Vagina (tissue), 2 donors: ENCODE data around the gene LRRC7. TPM values are rescaled to one million over a fixed set of nuclear protein-coding genes. Genes with fewer than 3 reads are reported as not detected.

Experiments
- DNase-seq, 2 donors: peaks; one replicate each; pipeline ENCODE4 v3.0.0-alpha.2; 2017; ENCODE audit errors: extremely low spot score in 2 of 2
- H3K27ac ChIP-seq: fragments of 200-600 bp; sonication (generic); one replicate; pipeline ENCODE4 v1.5.1; 2019
- H3K27me3 ChIP-seq: fragments of 200-600 bp; sonication (generic); one replicate; pipeline ENCODE4 v1.5.1; 2019
- H3K36me3 ChIP-seq, 2 donors: fragments of 200-600 bp; sonication (generic); one replicate each; pipeline ENCODE4 v1.5.1; 2017 to 2019
- H3K4me1 ChIP-seq: fragments of 200-600 bp; sonication (generic); one replicate; pipeline ENCODE4 v1.5.1; 2019
- H3K4me3 ChIP-seq, 2 donors: fragments of 200-600 bp; sonication (generic); 1 replicate in 1 of 2; 2 replicates in 1 of 2; pipeline ENCODE4 v1.5.1; 2016 to 2019
- H3K9me3 ChIP-seq: fragments of 200-600 bp; sonication (generic); one replicate; pipeline ENCODE4 v1.5.1; 2019
- POLR2A ChIP-seq, 2 donors: fragments of 450-650 bp; IDR thresholded peaks; one replicate each; pipeline ENCODE4 v1.6.1; 2017; ENCODE audit warnings: antibody characterized with exemption in 2 of 2, mild to moderate bottlenecking in 2 of 2, moderate library complexity in 2 of 2
- POLR2AphosphoS5 ChIP-seq, 2 donors: sonication (generic); formaldehyde crosslinking; IDR thresholded peaks; one replicate each; pipeline ENCODE4 v1.9.0; 2017; ENCODE audit warnings: antibody characterized with exemption in 2 of 2, mild to moderate bottlenecking in 2 of 2, low read depth in 1 of 2; ENCODE audit not compliant: insufficient read depth in 1 of 2
- intact Hi-C: fragments of 100-400 bp; cut with DNase I; formaldehyde crosslinking; loops from one replicate; pipeline ENCODE4 v1.15.1; 2023
- total RNA-seq: library from RNA; depleted of rRNA; stranded (reverse); fragments of >200 nt; gene quantifications from one replicate; pipeline ENCODE4 v1.2.3, GENCODE V29; 2016
- TF ChIP-seq, protein P1 (sequence below), 3 experiments: fragments of 450-650 bp in 2 of 3; fragments of 200-600 bp in 1 of 3; sonication (generic) in 1 of 3; IDR thresholded peaks; one replicate each; pipeline ENCODE4 v1.5.1; 2017 to 2019; ENCODE audit warnings: antibody characterized with exemption in 3 of 3, mild to moderate bottlenecking in 2 of 3, moderate library complexity in 2 of 3

The LRRC7 gene
- total RNA-seq, 1 donor from 2014 or later, result not detected

DNA sequence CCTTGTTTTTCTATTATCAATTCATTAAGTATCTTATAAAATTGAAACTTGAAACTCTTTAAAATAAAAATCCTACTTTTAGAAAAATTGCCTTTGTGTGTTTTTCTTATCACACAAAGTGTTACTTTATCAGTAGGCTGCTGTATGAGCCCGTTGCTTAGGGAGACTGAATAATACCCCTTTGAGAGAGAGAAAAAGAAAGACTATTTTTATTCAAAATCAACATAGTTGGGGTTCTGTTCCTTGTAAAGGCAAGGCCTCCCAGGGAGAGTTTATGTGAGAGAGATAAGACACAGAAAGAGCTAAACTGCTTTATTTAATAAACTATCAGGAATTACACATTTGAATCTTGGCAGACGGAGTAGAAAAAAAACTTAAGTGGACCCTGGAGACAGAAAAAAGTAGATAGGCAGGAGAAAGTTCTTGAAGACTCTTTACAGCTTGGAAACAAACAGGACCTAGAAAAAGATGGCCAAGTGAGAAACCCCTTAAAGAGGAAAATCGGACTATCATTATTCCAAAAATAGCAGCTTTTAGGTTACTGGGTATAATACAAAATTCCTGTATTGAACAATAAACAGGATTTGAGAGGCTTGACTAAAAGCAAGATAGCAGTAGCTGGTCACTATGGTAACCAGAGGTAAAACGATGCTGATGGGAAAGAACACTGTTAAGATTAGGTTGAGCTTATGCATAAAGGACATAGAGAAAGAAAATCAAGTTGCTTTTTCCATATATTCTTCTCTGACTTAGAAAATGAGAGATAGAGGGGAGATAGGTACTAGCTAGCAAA, 170.9 kb downstream of the LRRC7 start:
- H3K27me3 ChIP-seq, result no peaks in the 10 kb centered on the region
- H3K27ac ChIP-seq, result no peak overlapping the region
- H3K36me3 ChIP-seq, result no peaks in the 10 kb centered on the region
- no peak overlapping the region for H3K4me3 ChIP-seq
- H3K9me3 ChIP-seq, result no peaks in the 10 kb centered on the region
- no peak for DNase-seq
- intact Hi-C loops, result no loop called here
- TF ChIP-seq, protein P1, sequence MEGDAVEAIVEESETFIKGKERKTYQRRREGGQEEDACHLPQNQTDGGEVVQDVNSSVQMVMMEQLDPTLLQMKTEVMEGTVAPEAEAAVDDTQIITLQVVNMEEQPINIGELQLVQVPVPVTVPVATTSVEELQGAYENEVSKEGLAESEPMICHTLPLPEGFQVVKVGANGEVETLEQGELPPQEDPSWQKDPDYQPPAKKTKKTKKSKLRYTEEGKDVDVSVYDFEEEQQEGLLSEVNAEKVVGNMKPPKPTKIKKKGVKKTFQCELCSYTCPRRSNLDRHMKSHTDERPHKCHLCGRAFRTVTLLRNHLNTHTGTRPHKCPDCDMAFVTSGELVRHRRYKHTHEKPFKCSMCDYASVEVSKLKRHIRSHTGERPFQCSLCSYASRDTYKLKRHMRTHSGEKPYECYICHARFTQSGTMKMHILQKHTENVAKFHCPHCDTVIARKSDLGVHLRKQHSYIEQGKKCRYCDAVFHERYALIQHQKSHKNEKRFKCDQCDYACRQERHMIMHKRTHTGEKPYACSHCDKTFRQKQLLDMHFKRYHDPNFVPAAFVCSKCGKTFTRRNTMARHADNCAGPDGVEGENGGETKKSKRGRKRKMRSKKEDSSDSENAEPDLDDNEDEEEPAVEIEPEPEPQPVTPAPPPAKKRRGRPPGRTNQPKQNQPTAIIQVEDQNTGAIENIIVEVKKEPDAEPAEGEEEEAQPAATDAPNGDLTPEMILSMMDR (IDR thresholded peaks at IDR 0.05), result no peak
- no peak for TF ChIP-seq POLR2A (IDR thresholded peaks at IDR 0.05)
- no peak for TF ChIP-seq POLR2AphosphoS5 (IDR thresholded peaks at IDR 0.05; ENCODE audit: insufficient read depth in 1 of 2, low read depth in 1 of 2)
- no peaks in the 10 kb centered on the region for H3K4me1 ChIP-seq

DNA sequence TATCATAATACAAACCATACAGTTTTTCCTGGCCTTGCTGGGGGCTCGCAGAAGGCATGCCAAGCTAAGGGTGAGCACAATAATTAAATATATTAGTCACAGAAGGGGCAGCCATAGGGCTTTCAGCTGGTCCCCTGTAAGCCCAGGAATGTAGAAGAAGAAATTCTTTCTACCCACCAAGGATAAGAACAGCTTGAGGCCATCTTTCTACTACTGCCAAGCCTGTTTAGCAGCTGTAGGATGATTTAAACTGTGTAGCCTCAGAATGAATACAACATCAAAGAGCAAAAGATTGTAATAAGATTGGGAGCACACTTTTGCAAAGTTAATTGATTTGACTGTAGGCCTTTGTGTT, 171.5 kb downstream of the LRRC7 start:
- Histone ChIP-seq H3K27ac (no peak overlapping the region), H3K9me3 (no peaks in the 10 kb centered on the region), H3K27me3 (no peaks in the 10 kb centered on the region), H3K36me3 (no peaks in the 10 kb centered on the region), H3K4me1 (no peaks in the 10 kb centered on the region), H3K4me3 (no peak overlapping the region)
- DNase-seq, result no peak
- no peak for TF ChIP-seq POLR2A (IDR thresholded peaks at IDR 0.05)
- TF ChIP-seq, protein P1 (IDR thresholded peaks at IDR 0.05), result no peak
- TF ChIP-seq POLR2AphosphoS5 (IDR thresholded peaks at IDR 0.05; ENCODE audit: insufficient read depth in 1 of 2, low read depth in 1 of 2), result no peak
- intact Hi-C loops, result no loop called here

DNA sequence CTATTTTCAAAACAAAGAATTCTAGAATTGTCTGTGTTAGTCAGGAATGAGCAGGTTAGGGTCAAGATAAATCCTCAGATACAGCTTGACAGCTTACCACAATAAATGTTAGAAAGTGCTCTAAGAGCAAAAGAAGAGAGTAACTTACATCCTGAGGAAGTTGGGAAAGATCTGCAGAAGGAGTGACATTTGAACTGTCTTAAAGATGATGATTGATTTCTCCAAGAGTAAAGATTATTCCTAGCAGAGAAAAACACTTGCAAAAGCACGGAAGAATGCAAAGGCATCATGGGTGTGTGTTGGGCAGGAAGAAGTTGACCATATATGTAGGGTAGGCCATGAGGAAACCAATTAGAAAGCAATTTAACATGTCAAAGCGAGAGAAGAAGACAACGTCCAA, 175.4 kb downstream of the LRRC7 start:
- no peak overlapping the region for H3K27ac ChIP-seq
- intact Hi-C loops, result no loop called here
- H3K27me3 ChIP-seq, result no peaks in the 10 kb centered on the region

GRCh38 chr1:69744381-69744780, 176.7 kb downstream of the LRRC7 start:
- Histone ChIP-seq H3K36me3 (no peaks in the 10 kb centered on the region), H3K27me3 (no peaks in the 10 kb centered on the region), H3K27ac (no peak overlapping the region), H3K4me3 (no peak overlapping the region), H3K4me1 (no peaks in the 10 kb centered on the region), H3K9me3 (no peaks in the 10 kb centered on the region)
- DNase-seq, result no peak
- TF ChIP-seq POLR2A (IDR thresholded peaks at IDR 0.05) (no peak), POLR2AphosphoS5 (IDR thresholded peaks at IDR 0.05; ENCODE audit: insufficient read depth in 1 of 2, low read depth in 1 of 2) (no peak)
- TF ChIP-seq, protein P1 (IDR thresholded peaks at IDR 0.05), result no peak
- intact Hi-C loops, result no loop called here

More for the DNA sequence above, 175.4 kb downstream of the LRRC7 start:
- no peaks in the 10 kb centered on the region for H3K9me3 ChIP-seq
- DNase-seq, result no peak
- H3K36me3 ChIP-seq, result no peaks in the 10 kb centered on the region
- no peaks in the 10 kb centered on the region for H3K4me1 ChIP-seq
- TF ChIP-seq, protein P1 (IDR thresholded peaks at IDR 0.05), result no peak
- TF ChIP-seq POLR2AphosphoS5 (IDR thresholded peaks at IDR 0.05; ENCODE audit: insufficient read depth in 1 of 2, low read depth in 1 of 2) (no peak), POLR2A (IDR thresholded peaks at IDR 0.05) (no peak)
- H3K4me3 ChIP-seq, result no peak overlapping the region

GRCh38 chr1:69747207-69747606, 179.5 kb downstream of the LRRC7 start:
- Histone ChIP-seq H3K9me3 (no peaks in the 10 kb centered on the region), H3K27me3 (no peaks in the 10 kb centered on the region), H3K4me3 (no peak overlapping the region), H3K36me3 (no peaks in the 10 kb centered on the region), H3K27ac (no peak overlapping the region), H3K4me1 (no peaks in the 10 kb centered on the region)
- TF ChIP-seq, protein P1 (IDR thresholded peaks at IDR 0.05), result no peak
- TF ChIP-seq POLR2AphosphoS5 (IDR thresholded peaks at IDR 0.05; ENCODE audit: insufficient read depth in 1 of 2, low read depth in 1 of 2) (no peak), POLR2A (IDR thresholded peaks at IDR 0.05) (no peak)
- no peak for DNase-seq
- intact Hi-C loops, result no loop called here
